DND-41 (cell line): ENCODE results near the gene STOML3.

ENCODE experiments used
- EZH2 ChIP-seq: IDR thresholded peaks from 3 replicates; pipeline ENCODE4 v1.6.1; 2012; ENCODE audit warnings: borderline replicate concordance, low read depth, mild to moderate bottlenecking, moderate library complexity, low read length, inconsistent platforms; ENCODE audit not compliant: severe bottlenecking
- TF ChIP-seq, protein P1 (sequence below): IDR thresholded peaks from 2 replicates; pipeline ENCODE4 v1.5.1; 2012; ENCODE audit warnings: borderline replicate concordance, low read length, moderate library complexity, mild to moderate bottlenecking; ENCODE audit not compliant: poor library complexity, severe bottlenecking; ENCODE audit errors: extremely low read depth

DNA sequence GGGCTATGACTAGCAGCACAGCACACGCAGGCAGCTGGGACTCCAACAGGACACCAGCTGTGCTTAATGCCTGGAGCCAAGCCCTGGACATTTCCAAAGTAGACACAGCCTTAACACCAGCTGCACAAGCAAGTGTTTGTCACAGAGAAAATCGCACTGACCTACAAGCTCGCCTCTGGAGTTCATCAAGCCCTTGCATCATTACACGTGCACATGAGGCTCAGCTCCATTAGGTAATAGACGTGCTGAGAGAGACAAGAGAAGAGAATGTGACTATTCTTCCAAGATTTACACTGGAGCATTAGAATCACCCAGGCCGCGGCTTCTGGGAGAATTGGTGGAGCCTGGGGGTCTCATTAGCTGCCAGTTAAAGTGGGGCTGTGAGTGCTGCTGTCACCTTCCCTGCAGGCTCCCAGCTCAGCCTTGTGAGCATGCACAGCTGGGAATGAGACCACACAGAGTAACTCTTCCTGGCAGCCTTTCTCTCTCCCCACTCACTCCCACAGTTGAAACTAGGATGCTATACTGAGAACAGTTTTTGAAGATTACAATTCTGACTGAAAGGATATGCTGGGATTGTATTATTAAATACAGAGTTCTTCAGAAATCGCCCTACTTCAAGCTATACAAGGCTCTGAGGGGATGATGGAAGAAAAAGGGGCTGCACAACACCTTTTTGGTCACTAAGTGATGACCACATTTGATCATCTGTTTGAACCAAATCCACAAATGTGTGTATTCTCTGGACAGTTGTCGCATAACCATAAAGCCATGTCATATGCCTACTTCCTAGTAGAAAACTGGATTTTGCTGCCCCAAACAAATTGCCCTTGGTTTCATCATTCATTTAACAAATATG lies 10.5 kb downstream of the STOML3 start:
- TF ChIP-seq, protein P1, sequence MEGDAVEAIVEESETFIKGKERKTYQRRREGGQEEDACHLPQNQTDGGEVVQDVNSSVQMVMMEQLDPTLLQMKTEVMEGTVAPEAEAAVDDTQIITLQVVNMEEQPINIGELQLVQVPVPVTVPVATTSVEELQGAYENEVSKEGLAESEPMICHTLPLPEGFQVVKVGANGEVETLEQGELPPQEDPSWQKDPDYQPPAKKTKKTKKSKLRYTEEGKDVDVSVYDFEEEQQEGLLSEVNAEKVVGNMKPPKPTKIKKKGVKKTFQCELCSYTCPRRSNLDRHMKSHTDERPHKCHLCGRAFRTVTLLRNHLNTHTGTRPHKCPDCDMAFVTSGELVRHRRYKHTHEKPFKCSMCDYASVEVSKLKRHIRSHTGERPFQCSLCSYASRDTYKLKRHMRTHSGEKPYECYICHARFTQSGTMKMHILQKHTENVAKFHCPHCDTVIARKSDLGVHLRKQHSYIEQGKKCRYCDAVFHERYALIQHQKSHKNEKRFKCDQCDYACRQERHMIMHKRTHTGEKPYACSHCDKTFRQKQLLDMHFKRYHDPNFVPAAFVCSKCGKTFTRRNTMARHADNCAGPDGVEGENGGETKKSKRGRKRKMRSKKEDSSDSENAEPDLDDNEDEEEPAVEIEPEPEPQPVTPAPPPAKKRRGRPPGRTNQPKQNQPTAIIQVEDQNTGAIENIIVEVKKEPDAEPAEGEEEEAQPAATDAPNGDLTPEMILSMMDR: no peak
- TF ChIP-seq EZH2: no peak
